SK-N-SH (cell line): ENCODE data around the gene GALNTL6. TPM values are rescaled to one million over a fixed set of nuclear protein-coding genes. Genes with fewer than 3 reads are reported as not detected.

Experiments
- CTCF ChIA-PET: fragments of 300-600, 350-600 bp; formaldehyde crosslinking; extraction: SDS; loops from one replicate; lab custom pipeline; 2021; lab: Yijun Ruan, JAX
- POLR2A ChIA-PET: fragments of 350-600 bp; sonication (Branson Sonifier 250); formaldehyde crosslinking; extraction: SDS; loops from one replicate; lab custom pipeline; 2020; ENCODE audit warnings: antibody characterized with exemption, inconsistent platforms; lab: Yijun Ruan, JAX
- DNase-seq: peaks from one replicate; pipeline ENCODE4 v3.0.0; 2012
- H2AFZ ChIP-seq: fragments of 200-600 bp; sonication (generic); 2 replicates; pipeline ENCODE4 v1.8.1; 2016; ENCODE audit warnings: antibody characterized with exemption, mild to moderate bottlenecking, low read depth
- H3F3A ChIP-seq: fragments of 200-600 bp; sonication (generic); replicated peaks from 2 replicates; pipeline ENCODE3; 2016; ENCODE audit warnings: antibody characterized with exemption, mild to moderate bottlenecking; ENCODE audit not compliant: insufficient read depth
- H3K27ac ChIP-seq, 2 experiments: fragments of 200-500 bp in 1 of 2; fragments of 200-600 bp in 1 of 2; sonication (Bioruptor generic) in 1 of 2; sonication (generic), shearing (Covaris generic) in 1 of 2; 2 replicates each; pipeline versions ENCODE4 v1.5.1 to v1.6.1; 2014 to 2016; ENCODE audit warnings: low read depth in 2 of 2, inconsistent platforms in 1 of 2, low read length in 1 of 2, mild to moderate bottlenecking in 1 of 2, mixed read lengths in 1 of 2
- H3K27me3 ChIP-seq: fragments of 200-600 bp; sonication (generic), shearing (Covaris generic); 2 replicates; pipeline ENCODE4 v1.6.1; 2016; ENCODE audit warnings: mixed run types; ENCODE audit not compliant: insufficient read depth
- H3K36me3 ChIP-seq, 2 experiments: fragments of 200-500 bp in 1 of 2; fragments of 200-600 bp in 1 of 2; sonication (Bioruptor generic) in 1 of 2; sonication (generic) in 1 of 2; replicated peaks in 1 of 2; 2 replicates each; pipeline versions ENCODE3 to v1.5.1; 2014 to 2016; ENCODE audit warnings: low read length in 1 of 2, mild to moderate bottlenecking in 1 of 2; ENCODE audit not compliant: insufficient read depth in 2 of 2, control insufficient read depth in 1 of 2
- H3K4me1 ChIP-seq, 2 experiments: fragments of 200-500 bp in 1 of 2; fragments of 200-600 bp in 1 of 2; sonication (Bioruptor generic) in 1 of 2; sonication (generic), shearing (Covaris generic) in 1 of 2; 2 replicates each; pipeline versions ENCODE4 v1.5.1 to v1.6.1; 2014 to 2016; ENCODE audit warnings: low read depth in 1 of 2, low read length in 1 of 2, mixed run types in 1 of 2; ENCODE audit not compliant: insufficient read depth in 2 of 2, control insufficient read depth in 1 of 2
- H3K4me2 ChIP-seq: fragments of 200-600 bp; sonication (generic), shearing (Covaris generic); 2 replicates; pipeline ENCODE4 v1.6.1; 2017; ENCODE audit warnings: mixed run types
- H3K4me3 ChIP-seq, 2 experiments: fragments of 200-500 bp in 1 of 2; fragments of 200-600 bp in 1 of 2; sonication (Bioruptor generic) in 1 of 2; sonication (generic), shearing (Covaris generic) in 1 of 2; 2 replicates each; pipeline versions ENCODE4 v1.5.1 to v1.8.1; 2014 to 2016; ENCODE audit warnings: low read depth in 2 of 2, inconsistent platforms in 1 of 2, low read length in 1 of 2, mild to moderate bottlenecking in 1 of 2, mixed read lengths in 1 of 2, moderate library complexity in 1 of 2
- H3K79me2 ChIP-seq: fragments of 200-600 bp; sonication (generic); 2 replicates; pipeline ENCODE4 v1.8.1; 2017; ENCODE audit warnings: mild to moderate bottlenecking; ENCODE audit not compliant: insufficient read depth
- H3K9ac ChIP-seq: fragments of 200-600 bp; sonication (generic); 2 replicates; pipeline ENCODE4 v1.6.1; 2017; ENCODE audit warnings: mixed run types
- H3K9me2 ChIP-seq: fragments of 200-600 bp; sonication (generic); 2 replicates; pipeline ENCODE4 v1.6.1; 2017; ENCODE audit warnings: mixed run types
- H3K9me3 ChIP-seq: fragments of 200-600 bp; sonication (generic); 2 replicates; pipeline ENCODE4 v1.6.1; 2017; ENCODE audit warnings: mixed run types, mild to moderate bottlenecking, moderate library complexity
- H4K20me1 ChIP-seq: fragments of 200-600 bp; sonication (generic); 2 replicates; pipeline ENCODE4 v1.6.1; 2017; ENCODE audit warnings: mild to moderate bottlenecking, mixed run types; ENCODE audit not compliant: insufficient read depth
- CHD2 ChIP-seq: fragments of 150-350 bp; IDR thresholded peaks from 2 replicates; pipeline ENCODE4 v1.6.1; 2018; ENCODE audit warnings: low read length; ENCODE audit not compliant: partially characterized antibody
- ELF1 ChIP-seq: IDR thresholded peaks from 2 replicates; pipeline ENCODE4 v1.4.0; 2012
- EP300 ChIP-seq, 2 experiments: IDR thresholded peaks; 2 replicates each; pipeline versions ENCODE4 v1.4.0 to v1.6.1; 2012; ENCODE audit warnings: borderline replicate concordance in 1 of 2, low read depth in 1 of 2, low read length in 1 of 2
- EZH2phosphoT487 ChIP-seq: fragments of 200-600 bp; sonication (generic); IDR thresholded peaks from 2 replicates; pipeline ENCODE4 v1.6.1; 2017; ENCODE audit warnings: low read depth, mixed run types, mild to moderate bottlenecking, antibody characterized with exemption, moderate library complexity, borderline replicate concordance
- FOSL2 ChIP-seq: IDR thresholded peaks from 2 replicates; pipeline ENCODE4 v1.4.0; 2012; ENCODE audit warnings: low read depth, mild to moderate bottlenecking, moderate library complexity, borderline replicate concordance
- FOXM1 ChIP-seq: IDR thresholded peaks from 2 replicates; pipeline ENCODE4 v1.4.0; 2012; ENCODE audit warnings: low read depth, mild to moderate bottlenecking
- GATA2 ChIP-seq: sonication (generic); formaldehyde crosslinking; IDR thresholded peaks from 2 replicates; pipeline ENCODE4 v1.5.0; 2020; ENCODE audit warnings: mild to moderate bottlenecking, missing genetic modification reagents
- JUND ChIP-seq: IDR thresholded peaks from 2 replicates; pipeline ENCODE4 v1.4.0; 2012
- MAX ChIP-seq: IDR thresholded peaks from 2 replicates; pipeline ENCODE4 v1.4.0; 2012; ENCODE audit warnings: low read depth
- MXI1 ChIP-seq: IDR thresholded peaks from 2 replicates; pipeline ENCODE4 v1.6.1; 2012; ENCODE audit warnings: mild to moderate bottlenecking, low read depth, low read length, improper control_type of control experiment
- NFIC ChIP-seq: IDR thresholded peaks from 2 replicates; pipeline ENCODE4 v1.4.0; 2012; ENCODE audit warnings: borderline replicate concordance
- NRF1 ChIP-seq: IDR thresholded peaks from 2 replicates; pipeline ENCODE4 v1.6.1; 2012; ENCODE audit warnings: low read depth, mild to moderate bottlenecking, low read length
- POLR2AphosphoS5 ChIP-seq: IDR thresholded peaks from 2 replicates; pipeline ENCODE4 v1.6.1; 2012; ENCODE audit warnings: low read depth, low read length
- RAD21 ChIP-seq: IDR thresholded peaks from 2 replicates; pipeline ENCODE4 v1.6.1; 2012; ENCODE audit warnings: mild to moderate bottlenecking, low read length
- RCOR1 ChIP-seq: fragments of 150-350 bp; IDR thresholded peaks from 2 replicates; pipeline ENCODE4 v1.6.1; 2017; ENCODE audit warnings: antibody characterized with exemption, low read length
- RFX5 ChIP-seq: IDR thresholded peaks from 2 replicates; pipeline ENCODE4 v1.6.1; 2012; ENCODE audit warnings: mild to moderate bottlenecking, improper control_type of control experiment, low read length
- RXRA ChIP-seq: IDR thresholded peaks from 2 replicates; pipeline ENCODE4 v1.4.0; 2012; ENCODE audit warnings: low read depth, mild to moderate bottlenecking, borderline replicate concordance
- SIN3A ChIP-seq: IDR thresholded peaks from 2 replicates; pipeline ENCODE4 v1.6.1; 2012; ENCODE audit warnings: low read depth, mild to moderate bottlenecking, low read length, moderate library complexity, borderline replicate concordance
- SMC3 ChIP-seq: IDR thresholded peaks from 2 replicates; pipeline ENCODE4 v1.6.1; 2012; ENCODE audit warnings: low read depth, low read length, improper control_type of control experiment
- TAF1 ChIP-seq: IDR thresholded peaks from 2 replicates; pipeline ENCODE4 v1.6.1; 2012; ENCODE audit warnings: low read depth, mild to moderate bottlenecking, low read length, moderate library complexity, borderline replicate concordance
- USF1 ChIP-seq: IDR thresholded peaks from 2 replicates; pipeline ENCODE4 v1.4.0; 2012; ENCODE audit warnings: low read depth, borderline replicate concordance
- USF2 ChIP-seq: fragments of 150-350 bp; IDR thresholded peaks from 2 replicates; pipeline ENCODE4 v1.6.1; 2017; ENCODE audit warnings: antibody characterized with exemption, low read length, low read depth, borderline replicate concordance
- YY1 ChIP-seq: IDR thresholded peaks from 2 replicates; pipeline ENCODE4 v1.4.0; 2012; ENCODE audit warnings: low read depth, mild to moderate bottlenecking
- WGBS: methylation state at CpG from one replicate; pipeline ENCODE4 v1.1.6; 2017; ENCODE audit warnings: low lambda C conversion rate; 5-methylcytosine and 5-hydroxymethylcytosine counted together
- polyA plus RNA-seq, 3 experiments: library from polyadenylated mRNA; depleted of rRNA; stranded (reverse); fragments of >200 nt; gene quantifications; 2 replicates each; pipeline ENCODE4 v1.2.3, GENCODE V29; 2012

The GALNTL6 gene
- polyA plus RNA-seq, 1 of the 3 experiments (the other 2 are of a cell fraction), result 0.07 TPM

GRCh38 chr4:172104539-172104938, 291.3 kb downstream of the GALNTL6 start (continued):
- TF ChIP-seq FOSL2 (no peak), JUND (no peak), NFIC (no peak), RXRA (no peak), SMC3 (no peak), EP300 (IDR thresholded peaks at IDR 0.05; ENCODE audit: borderline replicate concordance in 1 of 2, low read depth in 1 of 2, low read length in 1 of 2) (no peak), RCOR1 (no peak), CHD2 (no peak), FOXM1 (no peak), YY1 (no peak), NRF1 (no peak), EZH2phosphoT487 (no peak)

GRCh38 chr4:172105918-172106317, 292.7 kb downstream of the GALNTL6 start:
- Histone ChIP-seq H3K9me3 (no peaks in the 10 kb centered on the region), H3K36me3 (no peaks in the 10 kb centered on the region), H3K4me3 (no peak overlapping the region), H4K20me1 (no peaks in the 10 kb centered on the region), H3K79me2 (no peaks in the 10 kb centered on the region), H3K4me1 (no peaks in the 10 kb centered on the region), H3F3A (no peaks in the 10 kb centered on the region), H3K27me3 (no peaks in the 10 kb centered on the region), H3K9ac (no peak overlapping the region), H3K9me2 (no peaks in the 10 kb centered on the region; the same call in 1 of the 2 replicates), H2AFZ (no peak overlapping the region), H3K27ac (no peak overlapping the region), H3K4me2 (no peak overlapping the region)
- ChIA-PET POLR2A (no interaction called here), CTCF (no interaction called here)
- 47% methylated on average over 1 of the region's 1 CpG for WGBS
- DNase-seq, result no peak
- no peak for TF ChIP-seq MXI1
- no peak for TF ChIP-seq POLR2AphosphoS5
- no peak for TF ChIP-seq NFIC
- TF ChIP-seq GATA2 (CRISPR knock-in tag), result no peak
- TF ChIP-seq USF1, result no peak
- no peak for TF ChIP-seq MAX
- TF ChIP-seq YY1, result no peak
- no peak for TF ChIP-seq RAD21
- no peak for TF ChIP-seq RFX5
- TF ChIP-seq ELF1, result no peak
- TF ChIP-seq FOSL2, result no peak

- no peak overlapping the region for H3K9ac ChIP-seq
- H3K4me1 ChIP-seq, result no peaks in the 10 kb centered on the region
- ChIA-PET POLR2A (no interaction called here), CTCF (interaction anchor here (0.9 kb wide), 1 partner anchor 41 kb away, joined by 3 read pairs; no protein-coding TSS in a partner anchor)
- no peak for DNase-seq
- no peaks in the 10 kb centered on the region; the same call in 1 of the 2 replicates for H3K9me2 ChIP-seq
- H3K79me2 ChIP-seq, result no peaks in the 10 kb centered on the region
- no peaks in the 10 kb centered on the region for H3K9me3 ChIP-seq
- no peak overlapping the region for H3K27ac ChIP-seq
- H3F3A ChIP-seq, result no peaks in the 10 kb centered on the region
- no peaks in the 10 kb centered on the region for H4K20me1 ChIP-seq
- H3K4me3 ChIP-seq, result no peak overlapping the region
- H3K27me3 ChIP-seq, result no peaks in the 10 kb centered on the region
- H3K36me3 ChIP-seq, result no peaks in the 10 kb centered on the region
- H3K4me2 ChIP-seq, result no peak overlapping the region
- H2AFZ ChIP-seq, result no peak overlapping the region
- TF ChIP-seq EZH2phosphoT487, result no peak
- no peak for TF ChIP-seq TAF1
- no peak for TF ChIP-seq ELF1
- no peak for TF ChIP-seq RXRA
- no peak for TF ChIP-seq RFX5
- TF ChIP-seq SIN3A, result no peak
- TF ChIP-seq FOXM1, result no peak
- TF ChIP-seq USF2, result no peak
- TF ChIP-seq SMC3, result no peak
Measured at GRCh38 chr4:172109466-172109865, 296.3 kb downstream of the GALNTL6 start.
